Activated CD4-positive, alpha-beta T cell treated with anti-CD3 and anti-CD28 coated beads for 36 hours (primary cell): ENCODE data around the gene DYNC1H1. TPM values are rescaled to one million over a fixed set of nuclear protein-coding genes. Genes with fewer than 3 reads are reported as not detected.

ENCODE experiments used
- ATAC-seq: fragments of 200-7000 bp; cut with Tn5 transposase; one replicate; pipeline ENCODE4 v1.10.0; 2021; ENCODE audit warnings: mild to moderate bottlenecking, moderate library complexity
- CTCF ChIA-PET: fragments of 350-600 bp; sonication (Branson Sonifier 250); formaldehyde crosslinking; loops from one replicate; lab custom pipeline; 2021; ENCODE audit warnings: antibody characterized with exemption; lab: Charles Lee
- POLR2A ChIA-PET: fragments of 350-600 bp; sonication (Branson Sonifier 250); formaldehyde crosslinking; loops from one replicate; lab custom pipeline; 2021; ENCODE audit warnings: antibody characterized with exemption, inconsistent platforms; lab: Charles Lee
- DNase-seq: peaks from one replicate; pipeline ENCODE4 v3.0.0-alpha.2; 2020
- H3K27ac Mint-ChIP-seq: one replicate; pipeline ENCODE4 v1.8.0; 2021; ENCODE audit warnings: mixed read lengths
- H3K27me3 Mint-ChIP-seq: one replicate; pipeline ENCODE4 v1.8.0; 2021; ENCODE audit warnings: mixed read lengths
- H3K36me3 Mint-ChIP-seq: one replicate; pipeline ENCODE4 v1.8.0; 2021; ENCODE audit warnings: low read depth, mixed read lengths
- H3K4me1 Mint-ChIP-seq: one replicate; pipeline ENCODE4 v1.8.0; 2021; ENCODE audit warnings: mixed read lengths
- H3K4me3 Mint-ChIP-seq: one replicate; pipeline ENCODE4 v1.8.0; 2021; ENCODE audit warnings: mild to moderate bottlenecking, moderate library complexity, mixed read lengths
- H3K9me3 Mint-ChIP-seq: one replicate; pipeline ENCODE4 v1.8.0; 2021; ENCODE audit warnings: low read depth, mixed read lengths
- intact Hi-C, 2 experiments: fragments of 100-400 bp; cut with DNase I in 1 of 2; cut with micrococcal nuclease in 1 of 2; formaldehyde crosslinking; loops; one replicate each; pipeline versions ENCODE4 v1.14.2 to v1.15.1; 2022 to 2024; cut with DNase I, micrococcal nuclease
- total RNA-seq, 2 experiments: library from RNA; stranded (reverse); gene quantifications; one replicate each; pipeline ENCODE4 v1.2.3, GENCODE V29; 2021

DYNC1H1 gene
- total RNA-seq, 2 experiments from 2014 or later, result 283 to 293 TPM

DNA sequence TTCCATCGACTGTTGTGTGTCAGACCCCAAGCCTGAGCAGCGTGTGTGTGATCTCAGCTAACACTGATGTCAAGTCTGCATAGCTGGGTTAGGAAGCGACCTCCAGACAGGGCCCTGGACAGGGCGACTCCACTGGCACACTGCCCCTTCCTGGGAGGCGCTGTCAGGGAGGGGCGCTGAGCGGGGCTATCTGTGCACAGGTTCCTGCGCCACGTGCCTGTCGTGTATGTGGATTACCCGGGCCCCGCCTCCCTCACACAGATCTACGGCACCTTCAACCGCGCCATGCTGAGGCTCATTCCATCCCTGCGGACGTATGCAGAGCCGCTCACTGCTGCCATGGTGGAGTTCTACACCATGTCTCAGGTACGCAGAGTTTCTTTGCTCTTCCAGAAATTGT lies 53.9 kb downstream of the DYNC1H1 start:
- intact Hi-C loops, result no loop called here
- ChIA-PET POLR2A (no interaction called here), CTCF (no interaction called here)
- Mint-ChIP-seq H3K27ac (peak overlapping the region; percentile 3), H3K4me3 (no peak overlapping the region), H3K4me1 (peaks cover 20% of the 10 kb centered on the region), H3K36me3 (peaks cover 78% of the 10 kb centered on the region), H3K9me3 (no peaks in the 10 kb centered on the region), H3K27me3 (no peaks in the 10 kb centered on the region)
- ATAC-seq, result no peak
- no peak for DNase-seq

DNA sequence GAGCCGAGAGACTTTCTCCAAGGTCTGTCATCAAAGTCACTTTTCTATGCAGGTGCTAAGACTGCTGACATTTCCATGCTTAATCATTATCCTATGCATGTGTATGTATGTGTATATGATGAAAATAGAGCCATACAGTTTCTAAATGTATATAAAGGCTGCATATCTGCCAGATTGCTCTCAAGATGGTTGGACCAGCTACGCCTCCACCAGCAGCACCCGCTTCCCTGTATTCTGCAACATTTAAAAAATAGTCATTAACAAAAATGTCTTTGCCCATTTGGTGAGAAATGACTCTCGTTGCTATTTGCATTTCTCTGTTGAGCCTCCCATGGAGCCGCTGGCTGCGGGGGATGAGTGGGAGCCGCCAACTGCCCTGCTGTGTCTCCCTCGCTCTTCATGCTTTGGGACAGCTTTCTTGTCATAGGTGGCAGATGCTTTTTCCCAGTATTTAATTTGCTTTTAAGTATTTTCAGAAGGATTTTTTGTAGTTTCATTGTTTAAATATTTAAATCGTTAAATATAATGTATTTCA lies 54.7 kb downstream of the DYNC1H1 start:
- H3K4me3 Mint-ChIP-seq, result no peak overlapping the region
- no peaks in the 10 kb centered on the region for H3K9me3 Mint-ChIP-seq
- ChIA-PET CTCF (interaction anchor here (1.2 kb wide), 1 partner anchor 295 kb away, joined by 3 read pairs; no protein-coding TSS in a partner anchor), POLR2A (interaction anchor here (0.6 kb wide), 1 partner anchor 139 kb away, joined by 3 read pairs; no protein-coding TSS in a partner anchor)
- H3K4me1 Mint-ChIP-seq, result peaks cover 20% of the 10 kb centered on the region
- peaks cover 76% of the 10 kb centered on the region for H3K36me3 Mint-ChIP-seq
- no peak overlapping the region for H3K27ac Mint-ChIP-seq
- no peak for DNase-seq
- intact Hi-C loops, result no loop called here
- H3K27me3 Mint-ChIP-seq, result no peaks in the 10 kb centered on the region
- ATAC-seq, result no peak

- Mint-ChIP-seq H3K4me1 (peaks cover 20% of the 10 kb centered on the region), H3K9me3 (no peaks in the 10 kb centered on the region), H3K36me3 (peaks cover 70% of the 10 kb centered on the region), H3K27ac (peak overlapping the region; percentile 88), H3K4me3 (peak overlapping the region; percentile 13), H3K27me3 (no peaks in the 10 kb centered on the region)
- intact Hi-C loops, result loop anchor here (1.0 to 5.0 kb wide), 10 partner anchors 56 to 313 kb away; partner anchors contain the start of genes DYNC1H1 (in 2 of the 2), HSP90AA1 (in 1 of the 2) and PPP2R5C (in 1 of the 2)
- CTCF ChIA-PET, result interaction anchor here (0.8 to 1.8 kb wide), 4 partner anchors 56 to 313 kb away, joined by 4 to 12 read pairs (median 5); partner anchors contain the start of gene DYNC1H1
- POLR2A ChIA-PET, result interaction anchor here (1.0 kb wide), 1 partner anchor 255 kb away, joined by 4 read pairs; no protein-coding TSS in a partner anchor
- DNase-seq (peak; percentile 79), ATAC-seq (peak; percentile 89)
Observed at GRCh38 chr14:102020058-102020971, 55.9 kb downstream of the DYNC1H1 start.

- no peaks in the 10 kb centered on the region for H3K9me3 Mint-ChIP-seq
- peaks cover 58% of the 10 kb centered on the region for H3K36me3 Mint-ChIP-seq
- H3K4me3 Mint-ChIP-seq, result no peak overlapping the region
- peak overlapping the region; percentile 1 for H3K27ac Mint-ChIP-seq
- ATAC-seq (no peak), DNase-seq (no peak)
- H3K27me3 Mint-ChIP-seq, result no peaks in the 10 kb centered on the region
- ChIA-PET POLR2A (interaction anchor here (0.5 to 0.7 kb wide), 2 partner anchors 14 to 52 kb away, joined by 5 read pairs; no protein-coding TSS in a partner anchor), CTCF (interaction anchor here (0.8 kb wide), 1 partner anchor 96 kb away, joined by 3 read pairs; no protein-coding TSS in a partner anchor)
- H3K4me1 Mint-ChIP-seq, result no peaks in the 10 kb centered on the region
- intact Hi-C loops, result no loop called here
Observed at GRCh38 chr14:102026934-102027333, 62.6 kb downstream of the DYNC1H1 start.

DNA sequence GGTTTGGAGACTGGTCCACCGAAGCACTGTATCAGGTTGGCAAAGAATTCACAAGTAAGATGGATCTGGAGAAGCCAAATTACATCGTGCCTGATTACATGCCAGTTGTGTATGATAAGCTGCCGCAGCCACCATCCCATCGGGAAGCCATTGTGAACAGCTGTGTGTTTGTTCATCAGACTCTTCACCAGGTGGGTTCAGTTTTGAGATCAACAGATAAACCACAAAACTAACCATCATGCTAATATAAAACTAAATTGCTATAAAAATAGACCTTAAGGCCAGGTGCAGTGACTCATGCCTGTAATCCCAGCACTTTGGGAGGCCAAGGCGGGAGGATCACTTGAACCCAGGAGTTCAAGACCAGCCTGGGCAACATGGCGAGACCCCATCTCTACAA lies 63.6 kb downstream of the DYNC1H1 start:
- H3K9me3 Mint-ChIP-seq, result no peaks in the 10 kb centered on the region
- no peak for ATAC-seq
- H3K4me1 Mint-ChIP-seq, result no peaks in the 10 kb centered on the region
- intact Hi-C loops, result no loop called here
- ChIA-PET CTCF (no interaction called here), POLR2A (interaction anchor here (0.5 to 0.6 kb wide), 2 partner anchors 35 to 111 kb away, joined by 3 to 6 read pairs; no protein-coding TSS in a partner anchor)
- DNase-seq, result no peak
- H3K27me3 Mint-ChIP-seq, result no peaks in the 10 kb centered on the region
- H3K27ac Mint-ChIP-seq, result no peak overlapping the region
- peaks cover 55% of the 10 kb centered on the region for H3K36me3 Mint-ChIP-seq
- H3K4me3 Mint-ChIP-seq, result no peak overlapping the region

GRCh38 chr14:102028733-102029132 lies 64.4 kb downstream of the DYNC1H1 start:
- H3K4me3 Mint-ChIP-seq, result no peak overlapping the region
- ChIA-PET CTCF (no interaction called here), POLR2A (no interaction called here)
- H3K9me3 Mint-ChIP-seq, result no peaks in the 10 kb centered on the region
- DNase-seq (no peak), ATAC-seq (no peak)
- no peaks in the 10 kb centered on the region for H3K4me1 Mint-ChIP-seq
- H3K27ac Mint-ChIP-seq, result no peak overlapping the region
- intact Hi-C loops, result no loop called here
- peaks cover 56% of the 10 kb centered on the region for H3K36me3 Mint-ChIP-seq
- H3K27me3 Mint-ChIP-seq, result no peaks in the 10 kb centered on the region

DNA sequence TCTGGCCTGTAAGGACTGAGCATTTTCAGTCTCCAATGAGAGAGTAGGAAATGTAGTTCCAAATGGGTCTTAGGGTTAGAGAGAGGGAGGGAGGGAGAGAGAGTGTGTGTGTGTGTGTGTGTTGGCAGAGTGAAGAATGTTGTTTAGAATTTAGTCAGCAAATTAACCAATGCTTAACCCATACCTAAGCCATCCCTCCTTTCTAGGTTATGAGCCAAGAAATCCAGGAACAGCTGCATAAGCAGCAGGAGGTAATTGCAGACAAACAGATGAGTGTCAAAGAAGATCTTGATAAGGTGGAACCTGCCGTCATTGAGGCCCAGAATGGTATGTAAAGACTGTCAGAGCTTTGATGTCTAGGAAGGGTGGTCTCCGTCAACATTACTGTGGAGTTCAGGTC lies 65.6 kb downstream of the DYNC1H1 start:
- no peaks in the 10 kb centered on the region for H3K27me3 Mint-ChIP-seq
- no peaks in the 10 kb centered on the region for H3K4me1 Mint-ChIP-seq
- peak overlapping the region; percentile 43 for H3K27ac Mint-ChIP-seq
- no peaks in the 10 kb centered on the region for H3K9me3 Mint-ChIP-seq
- DNase-seq (no peak), ATAC-seq (no peak)
- H3K36me3 Mint-ChIP-seq, result peaks cover 58% of the 10 kb centered on the region
- intact Hi-C loops, result no loop called here
- no peak overlapping the region for H3K4me3 Mint-ChIP-seq
- CTCF ChIA-PET, result interaction anchor here (0.6 kb wide), 1 partner anchor 270 kb away, joined by 4 read pairs; no protein-coding TSS in a partner anchor
- POLR2A ChIA-PET, result no interaction called here

DNA sequence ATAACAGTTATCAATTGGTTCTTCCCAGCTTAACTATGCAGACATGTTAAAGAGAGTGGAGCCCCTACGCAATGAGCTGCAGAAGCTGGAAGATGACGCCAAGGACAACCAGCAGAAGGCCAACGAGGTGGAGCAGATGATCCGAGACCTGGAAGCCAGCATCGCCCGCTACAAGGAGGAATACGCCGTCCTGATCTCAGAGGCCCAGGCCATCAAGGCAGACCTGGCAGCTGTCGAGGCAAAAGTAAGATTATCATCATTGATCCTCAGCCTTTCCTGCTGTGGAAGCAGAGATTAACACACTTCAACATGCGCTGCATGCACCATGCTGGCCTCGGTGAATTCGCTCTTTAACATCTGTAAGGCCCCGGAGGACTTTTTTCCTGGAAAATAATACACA lies 68.9 kb downstream of the DYNC1H1 start:
- no peak for DNase-seq
- Mint-ChIP-seq H3K9me3 (no peaks in the 10 kb centered on the region), H3K27me3 (no peaks in the 10 kb centered on the region), H3K36me3 (peaks cover 59% of the 10 kb centered on the region), H3K4me3 (no peak overlapping the region), H3K4me1 (no peaks in the 10 kb centered on the region), H3K27ac (no peak overlapping the region)
- intact Hi-C loops, result no loop called here
- ChIA-PET CTCF (interaction anchor here (0.6 kb wide), 1 partner anchor 986 kb away, joined by 3 read pairs; no protein-coding TSS in a partner anchor), POLR2A (no interaction called here)
- ATAC-seq, result no peak

- H3K4me3 Mint-ChIP-seq, result no peak overlapping the region
- no peak overlapping the region for H3K27ac Mint-ChIP-seq
- H3K4me1 Mint-ChIP-seq, result no peaks in the 10 kb centered on the region
- no peaks in the 10 kb centered on the region for H3K27me3 Mint-ChIP-seq
- POLR2A ChIA-PET, result no interaction called here
- DNase-seq, result no peak
- intact Hi-C loops, result no loop called here
- CTCF ChIA-PET, result no interaction called here
- H3K36me3 Mint-ChIP-seq, result peaks cover 60% of the 10 kb centered on the region
- no peak for ATAC-seq
- no peaks in the 10 kb centered on the region for H3K9me3 Mint-ChIP-seq
Observed at GRCh38 chr14:102034301-102034700, 69.9 kb downstream of the DYNC1H1 start.

DNA sequence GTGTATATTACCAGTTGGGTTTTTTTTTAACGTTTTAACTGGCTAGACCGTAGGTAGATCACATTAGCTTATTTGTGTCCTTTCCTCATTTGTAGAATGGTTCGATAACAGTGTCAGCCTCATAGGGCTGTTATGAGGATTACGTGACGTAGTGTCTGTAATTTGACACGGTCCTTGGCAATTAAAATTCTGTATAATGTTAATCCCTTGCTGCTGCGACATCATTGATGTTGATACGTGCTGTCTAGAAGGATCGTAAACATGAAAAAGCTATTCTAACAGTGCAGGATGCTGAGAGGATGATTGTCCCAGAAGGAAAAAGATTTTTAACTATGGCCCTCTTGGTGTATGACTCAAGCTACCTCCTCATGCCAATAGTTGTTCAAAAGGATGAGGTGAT lies 71.5 kb downstream of the DYNC1H1 start:
- no peaks in the 10 kb centered on the region for H3K9me3 Mint-ChIP-seq
- ATAC-seq, result no peak
- no peaks in the 10 kb centered on the region for H3K27me3 Mint-ChIP-seq
- peaks cover 66% of the 10 kb centered on the region for H3K36me3 Mint-ChIP-seq
- intact Hi-C loops, result loop anchor here in 1 of 2 experiments (5.0 kb wide), 1 partner anchor 44 kb away; no protein-coding TSS in a partner anchor
- no peaks in the 10 kb centered on the region for H3K4me1 Mint-ChIP-seq
- no peak overlapping the region for H3K27ac Mint-ChIP-seq
- DNase-seq, result no peak
- ChIA-PET CTCF (interaction anchor here (0.6 to 1.5 kb wide), 2 partner anchors 12 to 75 kb away, joined by 3 to 5 read pairs; no protein-coding TSS in a partner anchor), POLR2A (no interaction called here)
- no peak overlapping the region for H3K4me3 Mint-ChIP-seq

DNA sequence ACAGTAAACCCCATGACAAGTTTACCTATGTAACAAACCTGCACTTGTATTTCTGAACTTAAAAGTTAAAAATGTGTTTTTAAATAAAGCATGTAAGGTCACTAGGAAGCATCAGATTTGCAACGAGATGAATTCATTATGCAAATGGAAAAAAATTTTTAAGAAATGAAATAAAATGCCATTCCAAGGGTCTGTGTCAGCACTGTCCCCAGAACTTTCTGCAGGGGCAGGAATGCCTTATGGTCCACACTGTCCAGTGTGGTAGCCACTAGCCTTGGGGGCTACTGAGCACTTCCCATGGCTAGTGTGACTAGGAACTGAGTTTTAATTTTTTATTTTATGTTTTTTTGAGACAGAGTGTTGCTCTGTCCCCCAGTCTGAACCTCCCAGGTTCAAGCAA lies 73.3 kb downstream of the DYNC1H1 start:
- peaks cover 75% of the 10 kb centered on the region for H3K36me3 Mint-ChIP-seq

More for the DNA sequence above, 73.3 kb downstream of the DYNC1H1 start:
- Mint-ChIP-seq H3K9me3 (no peaks in the 10 kb centered on the region), H3K4me1 (no peaks in the 10 kb centered on the region), H3K27ac (no peak overlapping the region), H3K27me3 (no peaks in the 10 kb centered on the region), H3K4me3 (no peak overlapping the region)
- ATAC-seq, result no peak
- DNase-seq, result no peak
- CTCF ChIA-PET, result interaction anchor here (1.1 kb wide), 1 partner anchor 58 kb away, joined by 3 read pairs; no protein-coding TSS in a partner anchor
- POLR2A ChIA-PET, result no interaction called here
- intact Hi-C loops, result loop anchor here in 1 of 2 experiments (5.0 kb wide), 1 partner anchor 45 kb away; no protein-coding TSS in a partner anchor
